Esophagus squamous epithelium (tissue), 4 donors: ENCODE measurements around the gene KIF17.

Experiments
- POLR2A ChIP-seq, 4 donors: fragments of 450-650 bp; IDR thresholded peaks; one replicate each; pipeline ENCODE4 v1.6.1; 2017; ENCODE audit warnings: antibody characterized with exemption in 4 of 4, mild to moderate bottlenecking in 4 of 4, moderate library complexity in 3 of 4
- TF ChIP-seq, protein P1 (sequence below), 6 experiments: fragments of 450-650 bp in 4 of 6; fragments of 200-600 bp in 2 of 6; sonication (generic) in 2 of 6; IDR thresholded peaks; one replicate each; pipeline ENCODE4 v1.5.1; 2016 to 2019; ENCODE audit warnings: antibody characterized with exemption in 6 of 6, mild to moderate bottlenecking in 4 of 6, moderate library complexity in 4 of 6

DNA sequence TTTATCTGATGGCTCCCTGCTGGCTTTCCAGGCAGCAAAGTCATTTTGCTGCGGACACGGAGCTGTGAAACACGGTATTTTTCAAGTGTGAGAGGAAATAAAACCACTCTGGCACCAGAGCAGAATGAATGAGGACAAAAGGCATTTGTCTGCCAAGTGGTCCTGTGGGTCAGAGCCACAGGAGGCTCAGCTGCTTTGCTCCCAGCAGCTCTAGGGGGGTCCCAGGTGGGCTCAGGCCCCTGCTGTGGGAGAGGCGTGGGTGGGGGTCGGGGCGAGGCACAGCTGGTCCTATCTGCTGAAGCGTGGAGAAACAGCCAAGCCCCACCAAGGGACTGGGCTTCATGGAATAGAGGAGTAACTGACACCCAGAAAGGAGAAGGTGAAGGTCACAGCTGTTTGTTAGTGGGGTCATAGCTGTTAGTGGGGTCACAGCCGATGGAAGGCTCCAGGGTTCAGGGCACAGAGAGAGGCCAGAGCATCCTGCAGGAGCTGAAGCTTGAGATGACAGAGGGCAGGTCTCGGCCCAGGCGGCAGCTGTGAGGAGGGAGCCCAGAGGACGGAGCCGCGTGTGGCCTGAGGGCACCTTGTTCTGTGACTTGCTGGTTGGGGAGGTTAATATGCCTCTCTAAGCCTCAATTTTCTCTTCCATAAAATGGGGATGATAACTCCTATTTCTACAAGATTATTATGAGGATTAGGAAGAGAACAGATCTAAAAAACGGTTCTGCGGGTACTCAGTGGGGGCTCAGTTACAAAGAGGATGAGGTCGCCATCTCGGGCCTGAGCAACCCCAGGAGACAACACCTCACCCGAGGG is 7.1 kb downstream of the KIF17 start:
- TF ChIP-seq, protein P1, sequence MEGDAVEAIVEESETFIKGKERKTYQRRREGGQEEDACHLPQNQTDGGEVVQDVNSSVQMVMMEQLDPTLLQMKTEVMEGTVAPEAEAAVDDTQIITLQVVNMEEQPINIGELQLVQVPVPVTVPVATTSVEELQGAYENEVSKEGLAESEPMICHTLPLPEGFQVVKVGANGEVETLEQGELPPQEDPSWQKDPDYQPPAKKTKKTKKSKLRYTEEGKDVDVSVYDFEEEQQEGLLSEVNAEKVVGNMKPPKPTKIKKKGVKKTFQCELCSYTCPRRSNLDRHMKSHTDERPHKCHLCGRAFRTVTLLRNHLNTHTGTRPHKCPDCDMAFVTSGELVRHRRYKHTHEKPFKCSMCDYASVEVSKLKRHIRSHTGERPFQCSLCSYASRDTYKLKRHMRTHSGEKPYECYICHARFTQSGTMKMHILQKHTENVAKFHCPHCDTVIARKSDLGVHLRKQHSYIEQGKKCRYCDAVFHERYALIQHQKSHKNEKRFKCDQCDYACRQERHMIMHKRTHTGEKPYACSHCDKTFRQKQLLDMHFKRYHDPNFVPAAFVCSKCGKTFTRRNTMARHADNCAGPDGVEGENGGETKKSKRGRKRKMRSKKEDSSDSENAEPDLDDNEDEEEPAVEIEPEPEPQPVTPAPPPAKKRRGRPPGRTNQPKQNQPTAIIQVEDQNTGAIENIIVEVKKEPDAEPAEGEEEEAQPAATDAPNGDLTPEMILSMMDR (IDR thresholded peaks at IDR 0.05) = no peak
- TF ChIP-seq POLR2A (IDR thresholded peaks at IDR 0.05) = no peak
